GM23338 (cell line): Measurements from ENCODE around the gene WWOX. TPM values are rescaled to one million over a fixed set of nuclear protein-coding genes. Genes with fewer than 3 reads are reported as not detected.

Source experiments
- ATAC-seq: fragments of 200-7000 bp; cut with Tn5 transposase; 3 replicates; pipeline ENCODE4 v1.9.1; 2020
- DNase-seq: peaks from one replicate; pipeline ENCODE4 v3.0.0-alpha.2; 2015; ENCODE audit warnings: low spot score
- H2AFZ ChIP-seq: fragments of 200-600 bp; sonication (generic); 2 replicates; pipeline ENCODE4 v1.8.0; 2016; ENCODE audit warnings: antibody characterized with exemption, mild to moderate bottlenecking, moderate library complexity
- H3F3A ChIP-seq: fragments of 200-600 bp; sonication (generic); replicated peaks from 2 replicates; pipeline ENCODE4 v1.8.0; 2017; ENCODE audit warnings: antibody characterized with exemption, mixed run types, low read depth
- H3K27ac ChIP-seq: fragments of 200-600 bp; sonication (generic); 2 replicates; pipeline ENCODE4 v1.6.1; 2016; ENCODE audit warnings: low read depth
- H3K27me3 ChIP-seq: fragments of 200-600 bp; sonication (generic); 2 replicates; pipeline ENCODE4 v1.8.0; 2016; ENCODE audit warnings: mild to moderate bottlenecking, mixed run types, moderate library complexity; ENCODE audit not compliant: insufficient read depth
- H3K36me3 ChIP-seq: fragments of 200-600 bp; sonication (generic); 2 replicates; pipeline ENCODE4 v1.8.0; 2016; ENCODE audit warnings: mild to moderate bottlenecking; ENCODE audit not compliant: insufficient read depth
- H3K4me1 ChIP-seq: fragments of 200-600 bp; sonication (generic); 2 replicates; pipeline ENCODE4 v1.8.0; 2016; ENCODE audit warnings: mild to moderate bottlenecking, moderate library complexity; ENCODE audit not compliant: insufficient read depth
- H3K4me2 ChIP-seq: fragments of 200-600 bp; sonication (generic); 2 replicates; pipeline ENCODE4 v1.7.1; 2017; ENCODE audit warnings: mixed run types
- H3K4me3 ChIP-seq: fragments of 200-600 bp; sonication (generic); 2 replicates; pipeline ENCODE4 v1.6.1; 2016; ENCODE audit warnings: mixed run types
- H3K79me2 ChIP-seq: fragments of 200-600 bp; sonication (generic); replicated peaks from 2 replicates; pipeline ENCODE4 v1.8.0; 2017; ENCODE audit warnings: mild to moderate bottlenecking; ENCODE audit not compliant: insufficient read depth
- H3K9me2 ChIP-seq: fragments of 200-600 bp; sonication (generic); 2 replicates; pipeline ENCODE4 v1.8.0; 2017; ENCODE audit not compliant: insufficient read depth
- H4K20me1 ChIP-seq: fragments of 200-600 bp; sonication (generic); replicated peaks from 2 replicates; pipeline ENCODE4 v1.8.0; 2017; ENCODE audit warnings: mild to moderate bottlenecking; ENCODE audit not compliant: insufficient read depth
- H3K27ac Mint-ChIP-seq: 2 replicates; pipeline ENCODE4 v1.8.0; 2020; ENCODE audit warnings: inconsistent platforms, mild to moderate bottlenecking, moderate library complexity, mixed read lengths
- H3K27me3 Mint-ChIP-seq: 3 replicates; pipeline ENCODE4 v1.8.0; 2022; ENCODE audit warnings: low read depth, mild to moderate bottlenecking, moderate library complexity, mixed read lengths, inconsistent platforms; ENCODE audit not compliant: insufficient read depth, poor library complexity
- H3K36me3 Mint-ChIP-seq: 3 replicates; pipeline ENCODE4 v1.8.0; 2021; ENCODE audit warnings: low read depth, mild to moderate bottlenecking, inconsistent platforms, moderate library complexity, mixed read lengths
- H3K4me1 Mint-ChIP-seq: 3 replicates; pipeline ENCODE4 v1.8.0; 2020; ENCODE audit warnings: mild to moderate bottlenecking, inconsistent platforms, mixed read lengths
- H3K4me3 Mint-ChIP-seq: 3 replicates; pipeline ENCODE4 v1.8.0; 2021; ENCODE audit warnings: moderate library complexity, mild to moderate bottlenecking, inconsistent platforms, mixed read lengths
- H3K9me3 Mint-ChIP-seq: 3 replicates; pipeline ENCODE4 v1.8.0; 2020; ENCODE audit warnings: moderate library complexity, mild to moderate bottlenecking, inconsistent platforms, mixed read lengths
- CREB1 ChIP-seq: fragments of 250-450 bp; sonication (Bioruptor Pico); IDR thresholded peaks from 2 replicates; pipeline ENCODE4 v1.5.0; 2020; ENCODE audit warnings: low read depth, mild to moderate bottlenecking, moderate library complexity
- EZH2 ChIP-seq: fragments of 200-600 bp; sonication (generic); IDR thresholded peaks from one replicate; pipeline ENCODE4 v1.8.0; 2017; ENCODE audit warnings: antibody characterized with exemption, mild to moderate bottlenecking, low read depth; ENCODE audit not compliant: unreplicated experiment
- EZH2phosphoT487 ChIP-seq: fragments of 200-600 bp; sonication (generic); IDR thresholded peaks from one replicate; pipeline ENCODE4 v1.8.1; 2018; ENCODE audit warnings: antibody characterized with exemption; ENCODE audit not compliant: unreplicated experiment
- JUNB ChIP-seq: IDR thresholded peaks from one replicate; pipeline ENCODE4 v1.6.1; 2016; ENCODE audit warnings: antibody characterized with exemption; ENCODE audit not compliant: unreplicated experiment
- NANOG ChIP-seq: IDR thresholded peaks from 2 replicates; pipeline ENCODE4 v1.6.1; 2016; ENCODE audit warnings: antibody characterized with exemption, borderline replicate concordance
- POLR2AphosphoS5 ChIP-seq: IDR thresholded peaks from 2 replicates; pipeline ENCODE4 v1.6.1; 2016; ENCODE audit warnings: antibody characterized with exemption, low read depth
- STAT1 ChIP-seq: IDR thresholded peaks from one replicate; pipeline ENCODE4 v1.6.1; 2016; ENCODE audit warnings: antibody characterized with exemption; ENCODE audit not compliant: unreplicated experiment
- ZNF114 ChIP-seq: fragments of 250-450 bp; sonication (Bioruptor Pico); IDR thresholded peaks from 2 replicates; pipeline ENCODE4 v1.5.0; 2020; ENCODE audit warnings: mild to moderate bottlenecking, moderate library complexity
- ZNF331 ChIP-seq: fragments of 250-450 bp; sonication (Bioruptor Pico); IDR thresholded peaks from 2 replicates; pipeline ENCODE4 v1.5.0; 2020; ENCODE audit warnings: low read depth, mild to moderate bottlenecking, moderate library complexity
- polyA plus RNA-seq: library from polyadenylated mRNA; unstranded; fragments of >200 nt; fragmentation: Nextera tagmentation; extraction: Ambion mirVana; gene quantifications from 2 replicates; pipeline ENCODE4 v1.2.1, GENCODE V29; 2016
- total RNA-seq: library from RNA; depleted of rRNA; stranded (reverse); fragments of >200 nt; shearing (Covaris generic); gene quantifications from 2 replicates; pipeline ENCODE4 v1.2.3, GENCODE V29; 2014
- TF ChIP-seq, protein P1 (sequence below): IDR thresholded peaks from one replicate; pipeline ENCODE4 v1.6.1; 2018; ENCODE audit warnings: antibody characterized with exemption; ENCODE audit not compliant: unreplicated experiment
- TF ChIP-seq, protein P2 (sequence below): fragments of 250-450 bp; sonication (Bioruptor Pico); IDR thresholded peaks from 2 replicates; pipeline ENCODE4 v1.5.0; 2020; ENCODE audit warnings: mild to moderate bottlenecking, moderate library complexity
- TF ChIP-seq, protein P3 (sequence below): IDR thresholded peaks from 2 replicates; pipeline ENCODE4 v1.6.1; 2016; ENCODE audit warnings: antibody characterized with exemption
- TF ChIP-seq, protein P4 (sequence below), 2 experiments: fragments of 200-600 bp in 1 of 2; sonication (generic) in 1 of 2; conservative IDR thresholded peaks; 2 replicates each; pipeline versions ENCODE4 v1.5.1 to v1.6.1; 2016 to 2017; ENCODE audit warnings: antibody characterized with exemption in 2 of 2, low read depth in 2 of 2, mild to moderate bottlenecking in 2 of 2, moderate library complexity in 1 of 2

The WWOX gene
- total and polyA plus RNA-seq, 2 experiments from 2014 or later = 10.0 to 19.3 TPM

DNA sequence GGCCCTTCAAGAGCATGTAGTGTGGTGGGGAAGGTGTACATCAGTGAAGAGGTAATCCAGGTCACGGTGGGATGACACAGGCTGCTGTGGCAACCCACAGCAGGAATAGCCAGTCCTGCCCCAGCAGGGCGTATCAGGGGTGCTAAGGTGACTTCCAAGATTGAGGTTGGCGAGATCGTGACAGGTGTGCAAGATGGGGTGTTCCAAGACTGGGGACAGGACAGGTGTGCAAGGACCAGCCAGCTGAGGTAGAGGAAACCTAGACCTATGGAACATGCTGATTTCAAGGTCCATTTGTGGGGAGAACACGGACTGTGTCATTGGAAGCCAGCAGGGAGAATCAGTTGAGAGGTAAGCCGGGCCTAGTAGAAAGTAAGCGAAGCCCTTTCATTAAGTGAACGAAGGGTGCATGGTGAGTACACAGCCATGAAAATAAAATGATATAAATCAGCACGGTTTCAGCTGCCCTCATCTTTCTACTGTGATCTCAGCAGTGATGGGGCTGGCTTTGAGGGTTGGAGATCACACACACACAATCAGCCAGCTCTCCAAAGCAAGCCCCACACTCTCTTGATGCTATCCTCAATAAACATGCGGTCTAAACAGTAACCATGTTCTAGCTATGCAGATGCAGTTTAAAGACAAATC lies 497.0 kb downstream of the WWOX start:
- H3K4me1 ChIP-seq = no peaks in the 10 kb centered on the region; the same call in 1 of the 2 replicates
- DNase-seq (no peak), ATAC-seq (no peak)
- no peaks in the 10 kb centered on the region for H3K79me2 ChIP-seq
- H3K27me3 ChIP-seq = no peaks in the 10 kb centered on the region
- H3F3A ChIP-seq = no peaks in the 10 kb centered on the region
- H4K20me1 ChIP-seq = no peaks in the 10 kb centered on the region
- no peak overlapping the region for H3K4me2 ChIP-seq
- Mint-ChIP-seq H3K9me3 (no peaks in the 10 kb centered on the region; the same call in 2 of the 3 replicates), H3K27ac (0 out of 2 replicates have a peak overlapping the region, but pooled peaks have one; percentile 7), H3K27me3 (peaks cover 6% of the 10 kb centered on the region), H3K36me3 (peaks cover 5% of the 10 kb centered on the region; the same call in 1 of the 3 replicates), H3K4me3 (no peak overlapping the region), H3K4me1 (peaks cover 55% of the 10 kb centered on the region)
- H3K9me2 ChIP-seq = no peaks in the 10 kb centered on the region
- H3K27ac ChIP-seq = no peak overlapping the region
- H2AFZ ChIP-seq = no peak overlapping the region
- H3K4me3 ChIP-seq = no peak overlapping the region
- TF ChIP-seq JUNB (no peak), NANOG (no peak), EZH2 (no peak), POLR2AphosphoS5 (no peak), STAT1 (no peak), ZNF331 (CRISPR knock-in tag) (no peak), EZH2phosphoT487 (no peak), CREB1 (CRISPR knock-in tag) (no peak), ZNF114 (CRISPR knock-in tag) (no peak)
- TF ChIP-seq, protein P1, sequence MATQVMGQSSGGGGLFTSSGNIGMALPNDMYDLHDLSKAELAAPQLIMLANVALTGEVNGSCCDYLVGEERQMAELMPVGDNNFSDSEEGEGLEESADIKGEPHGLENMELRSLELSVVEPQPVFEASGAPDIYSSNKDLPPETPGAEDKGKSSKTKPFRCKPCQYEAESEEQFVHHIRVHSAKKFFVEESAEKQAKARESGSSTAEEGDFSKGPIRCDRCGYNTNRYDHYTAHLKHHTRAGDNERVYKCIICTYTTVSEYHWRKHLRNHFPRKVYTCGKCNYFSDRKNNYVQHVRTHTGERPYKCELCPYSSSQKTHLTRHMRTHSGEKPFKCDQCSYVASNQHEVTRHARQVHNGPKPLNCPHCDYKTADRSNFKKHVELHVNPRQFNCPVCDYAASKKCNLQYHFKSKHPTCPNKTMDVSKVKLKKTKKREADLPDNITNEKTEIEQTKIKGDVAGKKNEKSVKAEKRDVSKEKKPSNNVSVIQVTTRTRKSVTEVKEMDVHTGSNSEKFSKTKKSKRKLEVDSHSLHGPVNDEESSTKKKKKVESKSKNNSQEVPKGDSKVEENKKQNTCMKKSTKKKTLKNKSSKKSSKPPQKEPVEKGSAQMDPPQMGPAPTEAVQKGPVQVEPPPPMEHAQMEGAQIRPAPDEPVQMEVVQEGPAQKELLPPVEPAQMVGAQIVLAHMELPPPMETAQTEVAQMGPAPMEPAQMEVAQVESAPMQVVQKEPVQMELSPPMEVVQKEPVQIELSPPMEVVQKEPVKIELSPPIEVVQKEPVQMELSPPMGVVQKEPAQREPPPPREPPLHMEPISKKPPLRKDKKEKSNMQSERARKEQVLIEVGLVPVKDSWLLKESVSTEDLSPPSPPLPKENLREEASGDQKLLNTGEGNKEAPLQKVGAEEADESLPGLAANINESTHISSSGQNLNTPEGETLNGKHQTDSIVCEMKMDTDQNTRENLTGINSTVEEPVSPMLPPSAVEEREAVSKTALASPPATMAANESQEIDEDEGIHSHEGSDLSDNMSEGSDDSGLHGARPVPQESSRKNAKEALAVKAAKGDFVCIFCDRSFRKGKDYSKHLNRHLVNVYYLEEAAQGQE = no peak
- TF ChIP-seq, protein P2, sequence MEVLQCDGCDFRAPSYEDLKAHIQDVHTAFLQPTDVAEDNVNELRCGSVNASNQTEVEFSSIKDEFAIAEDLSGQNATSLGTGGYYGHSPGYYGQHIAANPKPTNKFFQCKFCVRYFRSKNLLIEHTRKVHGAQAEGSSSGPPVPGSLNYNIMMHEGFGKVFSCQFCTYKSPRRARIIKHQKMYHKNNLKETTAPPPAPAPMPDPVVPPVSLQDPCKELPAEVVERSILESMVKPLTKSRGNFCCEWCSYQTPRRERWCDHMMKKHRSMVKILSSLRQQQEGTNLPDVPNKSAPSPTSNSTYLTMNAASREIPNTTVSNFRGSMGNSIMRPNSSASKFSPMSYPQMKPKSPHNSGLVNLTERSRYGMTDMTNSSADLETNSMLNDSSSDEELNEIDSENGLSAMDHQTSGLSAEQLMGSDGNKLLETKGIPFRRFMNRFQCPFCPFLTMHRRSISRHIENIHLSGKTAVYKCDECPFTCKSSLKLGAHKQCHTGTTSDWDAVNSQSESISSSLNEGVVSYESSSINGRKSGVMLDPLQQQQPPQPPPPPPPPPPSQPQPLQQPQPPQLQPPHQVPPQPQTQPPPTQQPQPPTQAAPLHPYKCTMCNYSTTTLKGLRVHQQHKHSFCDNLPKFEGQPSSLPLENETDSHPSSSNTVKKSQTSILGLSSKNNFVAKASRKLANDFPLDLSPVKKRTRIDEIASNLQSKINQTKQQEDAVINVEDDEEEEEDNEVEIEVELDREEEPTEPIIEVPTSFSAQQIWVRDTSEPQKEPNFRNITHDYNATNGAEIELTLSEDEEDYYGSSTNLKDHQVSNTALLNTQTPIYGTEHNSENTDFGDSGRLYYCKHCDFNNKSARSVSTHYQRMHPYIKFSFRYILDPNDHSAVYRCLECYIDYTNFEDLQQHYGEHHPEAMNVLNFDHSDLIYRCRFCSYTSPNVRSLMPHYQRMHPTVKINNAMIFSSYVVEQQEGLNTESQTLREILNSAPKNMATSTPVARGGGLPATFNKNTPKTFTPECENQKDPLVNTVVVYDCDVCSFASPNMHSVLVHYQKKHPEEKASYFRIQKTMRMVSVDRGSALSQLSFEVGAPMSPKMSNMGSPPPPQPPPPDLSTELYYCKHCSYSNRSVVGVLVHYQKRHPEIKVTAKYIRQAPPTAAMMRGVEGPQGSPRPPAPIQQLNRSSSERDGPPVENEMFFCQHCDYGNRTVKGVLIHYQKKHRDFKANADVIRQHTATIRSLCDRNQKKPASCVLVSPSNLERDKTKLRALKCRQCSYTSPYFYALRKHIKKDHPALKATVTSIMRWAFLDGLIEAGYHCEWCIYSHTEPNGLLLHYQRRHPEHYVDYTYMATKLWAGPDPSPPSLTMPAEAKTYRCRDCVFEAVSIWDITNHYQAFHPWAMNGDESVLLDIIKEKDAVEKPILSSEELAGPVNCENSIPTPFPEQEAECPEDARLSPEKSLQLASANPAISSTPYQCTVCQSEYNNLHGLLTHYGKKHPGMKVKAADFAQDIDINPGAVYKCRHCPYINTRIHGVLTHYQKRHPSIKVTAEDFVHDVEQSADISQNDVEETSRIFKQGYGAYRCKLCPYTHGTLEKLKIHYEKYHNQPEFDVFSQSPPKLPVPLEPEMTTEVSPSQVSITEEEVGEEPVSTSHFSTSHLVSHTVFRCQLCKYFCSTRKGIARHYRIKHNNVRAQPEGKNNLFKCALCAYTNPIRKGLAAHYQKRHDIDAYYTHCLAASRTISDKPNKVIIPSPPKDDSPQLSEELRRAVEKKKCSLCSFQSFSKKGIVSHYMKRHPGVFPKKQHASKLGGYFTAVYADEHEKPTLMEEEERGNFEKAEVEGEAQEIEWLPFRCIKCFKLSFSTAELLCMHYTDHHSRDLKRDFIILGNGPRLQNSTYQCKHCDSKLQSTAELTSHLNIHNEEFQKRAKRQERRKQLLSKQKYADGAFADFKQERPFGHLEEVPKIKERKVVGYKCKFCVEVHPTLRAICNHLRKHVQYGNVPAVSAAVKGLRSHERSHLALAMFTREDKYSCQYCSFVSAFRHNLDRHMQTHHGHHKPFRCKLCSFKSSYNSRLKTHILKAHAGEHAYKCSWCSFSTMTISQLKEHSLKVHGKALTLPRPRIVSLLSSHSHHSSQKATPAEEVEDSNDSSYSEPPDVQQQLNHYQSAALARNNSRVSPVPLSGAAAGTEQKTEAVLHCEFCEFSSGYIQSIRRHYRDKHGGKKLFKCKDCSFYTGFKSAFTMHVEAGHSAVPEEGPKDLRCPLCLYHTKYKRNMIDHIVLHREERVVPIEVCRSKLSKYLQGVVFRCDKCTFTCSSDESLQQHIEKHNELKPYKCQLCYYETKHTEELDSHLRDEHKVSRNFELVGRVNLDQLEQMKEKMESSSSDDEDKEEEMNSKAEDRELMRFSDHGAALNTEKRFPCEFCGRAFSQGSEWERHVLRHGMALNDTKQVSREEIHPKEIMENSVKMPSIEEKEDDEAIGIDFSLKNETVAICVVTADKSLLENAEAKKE (CRISPR knock-in tag) = no peak
- TF ChIP-seq, protein P3, sequence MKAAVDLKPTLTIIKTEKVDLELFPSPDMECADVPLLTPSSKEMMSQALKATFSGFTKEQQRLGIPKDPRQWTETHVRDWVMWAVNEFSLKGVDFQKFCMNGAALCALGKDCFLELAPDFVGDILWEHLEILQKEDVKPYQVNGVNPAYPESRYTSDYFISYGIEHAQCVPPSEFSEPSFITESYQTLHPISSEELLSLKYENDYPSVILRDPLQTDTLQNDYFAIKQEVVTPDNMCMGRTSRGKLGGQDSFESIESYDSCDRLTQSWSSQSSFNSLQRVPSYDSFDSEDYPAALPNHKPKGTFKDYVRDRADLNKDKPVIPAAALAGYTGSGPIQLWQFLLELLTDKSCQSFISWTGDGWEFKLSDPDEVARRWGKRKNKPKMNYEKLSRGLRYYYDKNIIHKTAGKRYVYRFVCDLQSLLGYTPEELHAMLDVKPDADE = no peak
- TF ChIP-seq, protein P4, sequence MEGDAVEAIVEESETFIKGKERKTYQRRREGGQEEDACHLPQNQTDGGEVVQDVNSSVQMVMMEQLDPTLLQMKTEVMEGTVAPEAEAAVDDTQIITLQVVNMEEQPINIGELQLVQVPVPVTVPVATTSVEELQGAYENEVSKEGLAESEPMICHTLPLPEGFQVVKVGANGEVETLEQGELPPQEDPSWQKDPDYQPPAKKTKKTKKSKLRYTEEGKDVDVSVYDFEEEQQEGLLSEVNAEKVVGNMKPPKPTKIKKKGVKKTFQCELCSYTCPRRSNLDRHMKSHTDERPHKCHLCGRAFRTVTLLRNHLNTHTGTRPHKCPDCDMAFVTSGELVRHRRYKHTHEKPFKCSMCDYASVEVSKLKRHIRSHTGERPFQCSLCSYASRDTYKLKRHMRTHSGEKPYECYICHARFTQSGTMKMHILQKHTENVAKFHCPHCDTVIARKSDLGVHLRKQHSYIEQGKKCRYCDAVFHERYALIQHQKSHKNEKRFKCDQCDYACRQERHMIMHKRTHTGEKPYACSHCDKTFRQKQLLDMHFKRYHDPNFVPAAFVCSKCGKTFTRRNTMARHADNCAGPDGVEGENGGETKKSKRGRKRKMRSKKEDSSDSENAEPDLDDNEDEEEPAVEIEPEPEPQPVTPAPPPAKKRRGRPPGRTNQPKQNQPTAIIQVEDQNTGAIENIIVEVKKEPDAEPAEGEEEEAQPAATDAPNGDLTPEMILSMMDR (conservative IDR thresholded peaks at IDR 0.05; ENCODE audit: low read depth in 2 of 2) = no peak
- H3K36me3 ChIP-seq = no peaks in the 10 kb centered on the region
